ENCODE results near the gene KCNQ1. TPM values are rescaled to one million over a fixed set of nuclear protein-coding genes. Genes with fewer than 3 reads are reported as not detected.
A peak's percentile ranks its signal among the peaks of the same experiment; 100 is the strongest.

The KCNQ1 gene
- polyA plus RNA-seq, 1 of the 3 experiments (the other 2 are of a cell fraction): 0.05 TPM

DNA sequence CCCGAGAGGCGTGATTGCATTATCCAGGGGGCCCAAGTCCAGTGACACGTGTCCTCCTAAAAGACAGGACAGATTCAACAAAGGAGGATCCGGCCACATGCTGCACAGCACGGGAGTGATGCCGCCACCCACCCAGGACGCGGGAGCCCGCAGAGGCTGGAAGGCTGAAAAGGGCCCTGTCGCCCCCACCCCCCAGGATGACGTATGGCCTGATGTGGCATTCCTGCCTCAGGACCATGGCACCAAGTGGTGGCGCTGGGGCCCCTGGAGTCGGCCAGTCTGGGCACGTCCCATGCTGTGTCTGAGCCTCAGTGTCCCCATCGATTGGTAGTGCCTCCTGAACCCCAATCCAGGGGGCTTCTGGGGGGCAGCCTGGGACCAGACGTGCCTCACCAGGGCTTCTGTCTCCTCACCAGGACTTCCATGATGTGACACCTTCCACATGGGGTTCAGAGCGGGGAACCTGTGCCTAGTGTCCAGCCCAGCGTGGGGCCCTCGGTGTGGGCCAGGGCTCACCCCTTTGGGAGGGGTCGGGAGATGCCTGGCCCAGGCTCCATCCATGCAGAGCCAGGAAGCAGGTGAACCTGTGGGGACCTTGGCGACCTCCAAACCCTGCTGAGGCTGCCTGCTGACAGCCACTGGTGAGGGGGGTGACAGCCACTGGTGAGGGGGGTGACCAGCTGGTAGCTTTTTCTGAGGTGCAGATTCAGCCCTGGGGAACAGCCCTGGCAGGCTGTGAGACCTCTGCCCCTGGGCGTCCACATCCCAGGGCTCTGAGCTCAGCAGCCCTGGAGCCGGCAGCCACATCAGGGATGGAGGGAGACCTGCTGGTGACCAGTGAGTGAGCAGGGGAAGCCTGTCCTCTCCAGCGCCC is 75.3 kb downstream of the KCNQ1 start:
- H3F3A ChIP-seq (replicated peaks; ENCODE audit: insufficient read depth): no peaks in the 10 kb centered on the region
- 63% methylated on average over 14 of the region's 24 CpGs for WGBS (ENCODE audit: low lambda C conversion rate)
- DNase-seq: peak; percentile 23

DNA sequence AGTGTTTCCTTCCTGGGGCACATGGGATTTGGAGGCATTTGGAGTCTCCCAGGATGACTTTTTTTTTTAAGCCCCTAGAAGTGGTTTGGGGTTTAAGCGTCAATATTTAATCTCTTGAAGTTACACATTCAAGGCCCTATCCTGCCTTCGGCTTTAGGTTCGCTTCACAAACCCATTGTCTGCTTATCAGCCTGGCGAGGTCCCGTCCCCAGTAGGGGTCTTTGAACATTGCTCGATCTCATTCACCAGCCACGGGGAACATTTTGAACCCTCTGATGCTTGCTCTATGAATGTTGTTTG is 75.9 kb downstream of the KCNQ1 start:
- 65% methylated on average over 7 of the region's 7 CpGs for WGBS (ENCODE audit: low lambda C conversion rate)
- H3K4me1 ChIP-seq (ENCODE audit: control insufficient read depth in 1 of 2, insufficient read depth in 2 of 2, low read depth in 1 of 2, low read length in 1 of 2): peaks cover 0 to 5% of the 10 kb centered on the region in 2 experiments; a peak in 1 of 4 replicates
- no peak overlapping the region for H2AFZ ChIP-seq (ENCODE audit: low read depth)
- ChIA-PET POLR2A (no interaction called here), CTCF (interaction anchor here (5.5 to 7.8 kb wide), 2 partner anchors 12 to 100 kb away, joined by 21 to 68 read pairs; no protein-coding TSS in a partner anchor)
- TF ChIP-seq YY1 (IDR thresholded peaks at IDR 0.05; ENCODE audit: low read depth) (no peak), ELF1 (IDR thresholded peaks at IDR 0.05) (no peak), TEAD4 (IDR thresholded peaks at IDR 0.05; ENCODE audit: borderline replicate concordance, insufficient read depth) (no peak), SIN3A (IDR thresholded peaks at IDR 0.05; ENCODE audit: borderline replicate concordance, low read depth, low read length) (no peak), RCOR1 (IDR thresholded peaks at IDR 0.05; ENCODE audit: low read length) (no peak), POLR2AphosphoS5 (IDR thresholded peaks at IDR 0.05; ENCODE audit: low read depth, low read length) (no peak), FOXJ3 (CRISPR knock-in tag; IDR thresholded peaks at IDR 0.05) (no peak), MEF2A (IDR thresholded peaks at IDR 0.05; ENCODE audit: borderline replicate concordance, low read depth) (no peak), TCF12 (IDR thresholded peaks at IDR 0.05) (no peak), FOXM1 (IDR thresholded peaks at IDR 0.05; ENCODE audit: low read depth) (no peak), RAD21 (IDR thresholded peaks at IDR 0.05; ENCODE audit: low read length) (no peak), TAF1 (IDR thresholded peaks at IDR 0.05; ENCODE audit: borderline replicate concordance, low read depth, low read length) (no peak), EP300 (IDR thresholded peaks at IDR 0.05; ENCODE audit: borderline replicate concordance in 1 of 2, low read depth in 1 of 2, low read length in 1 of 2) (no peak)
- TF ChIP-seq, protein P1, sequence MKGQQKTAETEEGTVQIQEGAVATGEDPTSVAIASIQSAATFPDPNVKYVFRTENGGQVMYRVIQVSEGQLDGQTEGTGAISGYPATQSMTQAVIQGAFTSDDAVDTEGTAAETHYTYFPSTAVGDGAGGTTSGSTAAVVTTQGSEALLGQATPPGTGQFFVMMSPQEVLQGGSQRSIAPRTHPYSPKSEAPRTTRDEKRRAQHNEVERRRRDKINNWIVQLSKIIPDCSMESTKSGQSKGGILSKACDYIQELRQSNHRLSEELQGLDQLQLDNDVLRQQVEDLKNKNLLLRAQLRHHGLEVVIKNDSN (IDR thresholded peaks at IDR 0.05; ENCODE audit: borderline replicate concordance, low read depth): no peak
- TF ChIP-seq, protein P2, sequence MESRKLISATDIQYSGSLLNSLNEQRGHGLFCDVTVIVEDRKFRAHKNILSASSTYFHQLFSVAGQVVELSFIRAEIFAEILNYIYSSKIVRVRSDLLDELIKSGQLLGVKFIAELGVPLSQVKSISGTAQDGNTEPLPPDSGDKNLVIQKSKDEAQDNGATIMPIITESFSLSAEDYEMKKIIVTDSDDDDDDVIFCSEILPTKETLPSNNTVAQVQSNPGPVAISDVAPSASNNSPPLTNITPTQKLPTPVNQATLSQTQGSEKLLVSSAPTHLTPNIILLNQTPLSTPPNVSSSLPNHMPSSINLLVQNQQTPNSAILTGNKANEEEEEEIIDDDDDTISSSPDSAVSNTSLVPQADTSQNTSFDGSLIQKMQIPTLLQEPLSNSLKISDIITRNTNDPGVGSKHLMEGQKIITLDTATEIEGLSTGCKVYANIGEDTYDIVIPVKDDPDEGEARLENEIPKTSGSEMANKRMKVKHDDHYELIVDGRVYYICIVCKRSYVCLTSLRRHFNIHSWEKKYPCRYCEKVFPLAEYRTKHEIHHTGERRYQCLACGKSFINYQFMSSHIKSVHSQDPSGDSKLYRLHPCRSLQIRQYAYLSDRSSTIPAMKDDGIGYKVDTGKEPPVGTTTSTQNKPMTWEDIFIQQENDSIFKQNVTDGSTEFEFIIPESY (IDR thresholded peaks at IDR 0.05; ENCODE audit: borderline replicate concordance, low read depth): no peak
- H3K36me3 ChIP-seq (replicated peaks in 1 of 2; ENCODE audit: control insufficient read depth in 1 of 2, insufficient read depth in 2 of 2, low read length in 1 of 2): no peaks in the 10 kb centered on the region
- H3K4me3 ChIP-seq (ENCODE audit: low read depth in 2 of 2, low read length in 1 of 2): no peak overlapping the region
- no peak overlapping the region for H3K9ac ChIP-seq
- H3K4me2 ChIP-seq: no peak overlapping the region
- no peaks in the 10 kb centered on the region for H3K27me3 ChIP-seq (ENCODE audit: insufficient read depth)
- H3K27ac ChIP-seq (ENCODE audit: low read depth in 2 of 2, low read length in 1 of 2): no peak overlapping the region
- no peaks in the 10 kb centered on the region for H3K9me3 ChIP-seq
- DNase-seq: no peak
- no peaks in the 10 kb centered on the region for H3F3A ChIP-seq (replicated peaks; ENCODE audit: insufficient read depth)
- H3K79me2 ChIP-seq (ENCODE audit: insufficient read depth): no peaks in the 10 kb centered on the region
- H3K9me2 ChIP-seq: no peaks in the 10 kb centered on the region
- H4K20me1 ChIP-seq (ENCODE audit: insufficient read depth): no peaks in the 10 kb centered on the region

More for the DNA sequence above, 75.3 kb downstream of the KCNQ1 start:
- no peaks in the 10 kb centered on the region for H3K9me2 ChIP-seq
- H3K4me2 ChIP-seq: no peak overlapping the region
- H3K9ac ChIP-seq: no peak overlapping the region
- H3K79me2 ChIP-seq (ENCODE audit: insufficient read depth): no peaks in the 10 kb centered on the region
- H4K20me1 ChIP-seq (ENCODE audit: insufficient read depth): no peaks in the 10 kb centered on the region
- TF ChIP-seq GATA2 (CRISPR knock-in tag; IDR thresholded peaks at IDR 0.05) (no peak), TAF1 (IDR thresholded peaks at IDR 0.05; ENCODE audit: borderline replicate concordance, low read depth, low read length) (no peak), SIN3A (IDR thresholded peaks at IDR 0.05; ENCODE audit: borderline replicate concordance, low read depth, low read length) (no peak), RCOR1 (IDR thresholded peaks at IDR 0.05; ENCODE audit: low read length) (no peak), POLR2AphosphoS5 (IDR thresholded peaks at IDR 0.05; ENCODE audit: low read depth, low read length) (no peak)
- TF ChIP-seq, protein P2 (IDR thresholded peaks at IDR 0.05; ENCODE audit: borderline replicate concordance, low read depth): no peak
- no peak overlapping the region for H2AFZ ChIP-seq (ENCODE audit: low read depth)
- no peaks in the 10 kb centered on the region for H3K9me3 ChIP-seq
- H3K36me3 ChIP-seq (replicated peaks in 1 of 2; ENCODE audit: control insufficient read depth in 1 of 2, insufficient read depth in 2 of 2, low read length in 1 of 2): no peaks in the 10 kb centered on the region
- H3K4me3 ChIP-seq (ENCODE audit: low read depth in 2 of 2, low read length in 1 of 2): no peak overlapping the region
- no peaks in the 10 kb centered on the region for H3K27me3 ChIP-seq (ENCODE audit: insufficient read depth)
- CTCF ChIA-PET: interaction anchor here (1.0 to 7.8 kb wide), 3 partner anchors 12 to 371 kb away, joined by 3 to 68 read pairs (median 21); no protein-coding TSS in a partner anchor
- peaks cover 0 to 5% of the 10 kb centered on the region in 2 experiments; a peak in 1 of 4 replicates for H3K4me1 ChIP-seq (ENCODE audit: control insufficient read depth in 1 of 2, insufficient read depth in 2 of 2, low read depth in 1 of 2, low read length in 1 of 2)
- H3K27ac ChIP-seq (ENCODE audit: low read depth in 2 of 2, low read length in 1 of 2): no peak overlapping the region
- POLR2A ChIA-PET: no interaction called here

Measured in SK-N-SH (cell line).